ENCODE measurements around the gene TMEM53.

DNA sequence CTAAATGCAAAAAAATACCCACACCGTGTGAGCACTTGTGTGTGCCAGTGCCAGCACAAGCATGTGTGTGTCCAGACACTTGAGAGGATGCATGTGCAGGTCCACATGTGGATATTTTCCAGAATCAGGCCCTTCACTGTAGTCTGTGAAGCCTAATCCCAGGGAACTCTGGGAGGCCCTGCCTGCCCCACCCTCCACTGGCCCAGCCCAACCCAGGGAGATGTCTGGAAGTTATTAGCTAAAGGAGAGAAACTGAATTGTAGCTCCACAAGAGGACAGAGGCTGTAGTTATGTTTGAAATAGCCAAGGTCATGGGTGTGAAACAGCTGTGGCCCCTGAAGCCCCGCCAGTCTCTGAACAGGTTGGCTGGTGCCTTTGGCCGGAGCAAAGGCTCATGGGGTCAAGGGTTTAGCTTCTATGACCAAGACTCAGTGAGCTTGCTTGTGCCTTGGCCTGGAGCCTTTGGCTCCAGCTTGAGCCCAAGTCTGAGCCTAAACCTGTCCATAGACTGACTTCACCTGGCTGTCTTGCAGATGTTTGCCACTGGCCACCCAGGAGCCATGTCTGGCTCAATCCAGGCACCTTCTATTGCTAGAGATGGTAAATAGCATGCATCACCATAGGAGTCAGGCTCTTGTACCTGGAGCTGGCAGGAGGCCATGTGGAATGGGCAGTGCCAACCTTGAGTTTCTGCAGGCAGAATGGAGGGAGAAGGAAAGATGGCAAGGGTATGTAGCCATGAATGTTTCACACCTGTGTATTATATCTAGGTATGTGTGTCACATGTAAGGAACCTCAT, 69.9 kb downstream of the TMEM53 start:
- TF ChIP-seq CTCF (IDR thresholded peaks at IDR 0.05) (no peak), EP300 (IDR thresholded peaks at IDR 0.05; ENCODE audit: borderline replicate concordance in 1 of 2, low read depth in 1 of 2, low read length in 1 of 2) (no peak), EZH2phosphoT487 (IDR thresholded peaks at IDR 0.05; ENCODE audit: borderline replicate concordance, low read depth) (no peak), TEAD4 (IDR thresholded peaks at IDR 0.05; ENCODE audit: borderline replicate concordance, insufficient read depth) (no peak), MAX (IDR thresholded peaks at IDR 0.05; ENCODE audit: low read depth) (no peak), POLR2AphosphoS5 (IDR thresholded peaks at IDR 0.05; ENCODE audit: low read depth, low read length) (no peak), SIN3A (IDR thresholded peaks at IDR 0.05; ENCODE audit: borderline replicate concordance, low read depth, low read length) (no peak), YY1 (IDR thresholded peaks at IDR 0.05; ENCODE audit: low read depth) (no peak)
- TF ChIP-seq, protein P1, sequence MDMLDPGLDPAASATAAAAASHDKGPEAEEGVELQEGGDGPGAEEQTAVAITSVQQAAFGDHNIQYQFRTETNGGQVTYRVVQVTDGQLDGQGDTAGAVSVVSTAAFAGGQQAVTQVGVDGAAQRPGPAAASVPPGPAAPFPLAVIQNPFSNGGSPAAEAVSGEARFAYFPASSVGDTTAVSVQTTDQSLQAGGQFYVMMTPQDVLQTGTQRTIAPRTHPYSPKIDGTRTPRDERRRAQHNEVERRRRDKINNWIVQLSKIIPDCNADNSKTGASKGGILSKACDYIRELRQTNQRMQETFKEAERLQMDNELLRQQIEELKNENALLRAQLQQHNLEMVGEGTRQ (IDR thresholded peaks at IDR 0.05; ENCODE audit: borderline replicate concordance, low read depth, low read length): no peak
